Ishikawa (cell line): ENCODE results near the gene ZBTB7C.
A peak's percentile ranks its signal among the peaks of the same experiment; 100 is the strongest.

Experiments
- CEBPB ChIP-seq: IDR thresholded peaks from 2 replicates; pipeline ENCODE4 v1.6.1; 2012
- CREB1 ChIP-seq: IDR thresholded peaks from 2 replicates; pipeline ENCODE4 v1.6.1; 2012; ENCODE audit warnings: low read depth
- EGR1 ChIP-seq: IDR thresholded peaks from 2 replicates; pipeline ENCODE4 v1.6.1; 2012
- EP300 ChIP-seq: IDR thresholded peaks from 2 replicates; pipeline ENCODE4 v1.6.1; 2012; ENCODE audit warnings: borderline replicate concordance
- FOXM1 ChIP-seq: IDR thresholded peaks from 2 replicates; pipeline ENCODE4 v1.6.1; 2012; ENCODE audit warnings: low read depth, borderline replicate concordance
- NFIC ChIP-seq: IDR thresholded peaks from 2 replicates; pipeline ENCODE4 v1.6.1; 2012
- RAD21 ChIP-seq: IDR thresholded peaks from 2 replicates; pipeline ENCODE4 v1.6.1; 2012; ENCODE audit warnings: low read depth
- TAF1 ChIP-seq: IDR thresholded peaks from 2 replicates; pipeline ENCODE4 v1.6.1; 2012; ENCODE audit warnings: low read depth, mild to moderate bottlenecking
- TCF12 ChIP-seq: IDR thresholded peaks from 2 replicates; pipeline ENCODE4 v1.6.1; 2012; ENCODE audit warnings: low read depth
- YY1 ChIP-seq: IDR thresholded peaks from 2 replicates; pipeline ENCODE4 v1.6.1; 2012; ENCODE audit warnings: low read depth
- ZBTB7A ChIP-seq: IDR thresholded peaks from 2 replicates; pipeline ENCODE4 v1.6.1; 2012; ENCODE audit warnings: low read depth
- TF ChIP-seq, protein P1 (sequence below): IDR thresholded peaks from 2 replicates; pipeline ENCODE4 v1.6.1; 2012
- TF ChIP-seq, protein P2 (sequence below): IDR thresholded peaks from 2 replicates; pipeline ENCODE4 v1.6.1; 2012; ENCODE audit warnings: low read depth, mild to moderate bottlenecking
- TF ChIP-seq, protein P3 (sequence below): IDR thresholded peaks from 2 replicates; pipeline ENCODE4 v1.6.1; 2012

DNA sequence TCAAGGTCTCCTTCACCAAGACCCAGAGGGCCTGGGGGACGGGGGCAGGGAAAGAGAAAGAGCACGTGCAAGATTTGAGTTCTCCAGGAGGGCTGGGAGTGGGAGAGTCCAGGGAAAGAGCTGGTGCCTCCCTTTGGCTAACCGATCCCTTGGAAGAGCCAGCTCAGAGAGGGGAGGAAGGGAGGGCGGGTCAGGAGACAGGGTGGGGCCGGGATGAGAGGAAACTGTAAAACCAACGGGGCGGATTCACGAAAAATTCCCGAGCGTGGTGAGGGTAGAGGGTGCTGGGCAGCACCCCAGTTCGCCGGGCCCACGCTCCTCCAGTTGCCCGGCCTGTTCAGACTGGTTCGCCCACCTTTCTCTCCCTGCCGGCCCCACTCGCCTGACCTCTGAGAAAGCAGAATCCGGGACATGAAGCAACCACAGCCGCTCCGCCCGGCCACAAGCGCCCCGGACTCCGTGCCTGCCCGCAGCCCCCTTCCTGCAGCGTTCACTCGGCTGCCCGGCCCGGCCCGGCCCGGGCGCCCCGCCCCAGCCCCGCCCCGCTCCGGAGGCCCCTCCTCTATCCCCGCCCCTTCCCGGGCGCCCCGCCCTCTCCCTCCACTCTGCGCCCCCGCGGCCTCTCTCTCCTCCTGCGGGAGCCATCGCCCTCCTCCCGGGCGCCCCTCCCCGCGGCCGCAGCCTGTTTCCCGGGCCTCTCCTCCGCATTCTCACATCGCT, 247.8 kb downstream of the ZBTB7C start:
- TF ChIP-seq CEBPB (no peak), EP300 (no peak), ZBTB7A (no peak), RAD21 (no peak), EGR1 (no peak), TAF1 (peak; percentile 28; the same call in 1 of the 2 replicates), NFIC (no peak), FOXM1 (no peak), CREB1 (no peak), YY1 (no peak), TCF12 (no peak)
- TF ChIP-seq, protein P1, sequence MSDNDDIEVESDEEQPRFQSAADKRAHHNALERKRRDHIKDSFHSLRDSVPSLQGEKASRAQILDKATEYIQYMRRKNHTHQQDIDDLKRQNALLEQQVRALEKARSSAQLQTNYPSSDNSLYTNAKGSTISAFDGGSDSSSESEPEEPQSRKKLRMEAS = no peak; the same call in 1 of the 2 replicates
- TF ChIP-seq, protein P2, sequence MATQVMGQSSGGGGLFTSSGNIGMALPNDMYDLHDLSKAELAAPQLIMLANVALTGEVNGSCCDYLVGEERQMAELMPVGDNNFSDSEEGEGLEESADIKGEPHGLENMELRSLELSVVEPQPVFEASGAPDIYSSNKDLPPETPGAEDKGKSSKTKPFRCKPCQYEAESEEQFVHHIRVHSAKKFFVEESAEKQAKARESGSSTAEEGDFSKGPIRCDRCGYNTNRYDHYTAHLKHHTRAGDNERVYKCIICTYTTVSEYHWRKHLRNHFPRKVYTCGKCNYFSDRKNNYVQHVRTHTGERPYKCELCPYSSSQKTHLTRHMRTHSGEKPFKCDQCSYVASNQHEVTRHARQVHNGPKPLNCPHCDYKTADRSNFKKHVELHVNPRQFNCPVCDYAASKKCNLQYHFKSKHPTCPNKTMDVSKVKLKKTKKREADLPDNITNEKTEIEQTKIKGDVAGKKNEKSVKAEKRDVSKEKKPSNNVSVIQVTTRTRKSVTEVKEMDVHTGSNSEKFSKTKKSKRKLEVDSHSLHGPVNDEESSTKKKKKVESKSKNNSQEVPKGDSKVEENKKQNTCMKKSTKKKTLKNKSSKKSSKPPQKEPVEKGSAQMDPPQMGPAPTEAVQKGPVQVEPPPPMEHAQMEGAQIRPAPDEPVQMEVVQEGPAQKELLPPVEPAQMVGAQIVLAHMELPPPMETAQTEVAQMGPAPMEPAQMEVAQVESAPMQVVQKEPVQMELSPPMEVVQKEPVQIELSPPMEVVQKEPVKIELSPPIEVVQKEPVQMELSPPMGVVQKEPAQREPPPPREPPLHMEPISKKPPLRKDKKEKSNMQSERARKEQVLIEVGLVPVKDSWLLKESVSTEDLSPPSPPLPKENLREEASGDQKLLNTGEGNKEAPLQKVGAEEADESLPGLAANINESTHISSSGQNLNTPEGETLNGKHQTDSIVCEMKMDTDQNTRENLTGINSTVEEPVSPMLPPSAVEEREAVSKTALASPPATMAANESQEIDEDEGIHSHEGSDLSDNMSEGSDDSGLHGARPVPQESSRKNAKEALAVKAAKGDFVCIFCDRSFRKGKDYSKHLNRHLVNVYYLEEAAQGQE = no peak
- TF ChIP-seq, protein P3, sequence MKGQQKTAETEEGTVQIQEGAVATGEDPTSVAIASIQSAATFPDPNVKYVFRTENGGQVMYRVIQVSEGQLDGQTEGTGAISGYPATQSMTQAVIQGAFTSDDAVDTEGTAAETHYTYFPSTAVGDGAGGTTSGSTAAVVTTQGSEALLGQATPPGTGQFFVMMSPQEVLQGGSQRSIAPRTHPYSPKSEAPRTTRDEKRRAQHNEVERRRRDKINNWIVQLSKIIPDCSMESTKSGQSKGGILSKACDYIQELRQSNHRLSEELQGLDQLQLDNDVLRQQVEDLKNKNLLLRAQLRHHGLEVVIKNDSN = no peak
